Dendritic cell treated with granulocyte-macrophage colony-stimulating factor and Interleukin-4, amounts not matched to agents 40 ng/mL and 50 ng/mL, for 4 days (primary cell): ENCODE data around the gene FSIP1.

Experiments
- H3K27ac Mint-ChIP-seq: one replicate; pipeline ENCODE4 v1.8.0; 2022; ENCODE audit warnings: mild to moderate bottlenecking, mixed read lengths
- H3K27me3 Mint-ChIP-seq: one replicate; pipeline ENCODE4 v1.8.0; 2022; ENCODE audit warnings: mild to moderate bottlenecking, mixed read lengths
- H3K36me3 Mint-ChIP-seq: one replicate; pipeline ENCODE4 v1.8.0; 2022; ENCODE audit warnings: low read depth, mixed read lengths
- H3K4me1 Mint-ChIP-seq: one replicate; pipeline ENCODE4 v1.8.0; 2022; ENCODE audit warnings: low read depth, mixed read lengths
- H3K4me3 Mint-ChIP-seq: one replicate; pipeline ENCODE4 v1.8.0; 2022; ENCODE audit warnings: mild to moderate bottlenecking, moderate library complexity, mixed read lengths
- H3K9me3 Mint-ChIP-seq: one replicate; pipeline ENCODE4 v1.8.0; 2022; ENCODE audit warnings: mixed read lengths
- intact Hi-C: fragments of 100-400 bp; cut with micrococcal nuclease; formaldehyde crosslinking; loops from one replicate; pipeline ENCODE4 v1.15.0; 2022

The FSIP1 gene

DNA sequence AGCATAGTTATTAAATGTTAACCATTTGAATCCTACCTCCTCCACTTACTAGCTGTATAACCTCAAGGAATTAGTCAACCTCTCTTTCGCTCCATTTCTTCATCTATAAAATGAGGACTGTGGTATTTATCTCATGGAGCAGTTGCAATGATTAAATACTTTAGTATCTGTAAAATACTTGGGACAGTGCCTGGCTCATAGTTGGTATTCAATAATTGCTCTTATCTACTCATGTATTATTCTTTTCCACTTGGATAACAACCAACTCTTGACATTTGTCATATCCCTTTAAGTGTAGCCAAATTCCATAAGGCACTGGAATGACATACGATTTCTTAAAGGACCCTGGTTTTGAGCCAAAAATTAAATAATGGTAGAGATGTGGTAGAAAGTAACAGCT is 72.0 kb downstream of the FSIP1 start:
- Mint-ChIP-seq H3K36me3 (no peaks in the 10 kb centered on the region), H3K27ac (no peak overlapping the region), H3K9me3 (peaks cover 7% of the 10 kb centered on the region), H3K27me3 (no peaks in the 10 kb centered on the region), H3K4me1 (no peaks in the 10 kb centered on the region), H3K4me3 (no peak overlapping the region)
- intact Hi-C loops, result no loop called here

DNA sequence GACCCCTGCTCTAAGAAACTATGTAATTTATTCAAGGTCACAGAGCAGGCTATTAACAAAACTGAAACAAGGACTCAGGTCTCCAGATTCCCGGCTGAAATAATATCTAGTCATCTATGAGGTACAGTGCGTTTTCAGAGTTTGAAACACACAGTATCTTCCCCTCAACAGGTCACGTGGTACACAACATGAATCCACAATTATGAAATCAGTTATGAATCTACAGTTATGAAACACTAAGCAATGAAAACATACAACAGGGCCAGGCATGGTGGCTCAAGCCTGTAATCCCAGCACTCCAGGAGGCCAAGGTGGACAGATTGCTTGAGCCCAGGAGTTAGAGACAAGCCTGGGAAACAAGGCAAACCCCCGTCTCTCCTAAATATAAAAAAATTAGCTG is 72.7 kb downstream of the FSIP1 start:
- no peaks in the 10 kb centered on the region for H3K36me3 Mint-ChIP-seq
- H3K27ac Mint-ChIP-seq, result no peak overlapping the region
- H3K27me3 Mint-ChIP-seq, result no peaks in the 10 kb centered on the region
- intact Hi-C loops, result no loop called here
- no peak overlapping the region for H3K4me3 Mint-ChIP-seq
- H3K4me1 Mint-ChIP-seq, result no peaks in the 10 kb centered on the region
- H3K9me3 Mint-ChIP-seq, result no peaks in the 10 kb centered on the region

DNA sequence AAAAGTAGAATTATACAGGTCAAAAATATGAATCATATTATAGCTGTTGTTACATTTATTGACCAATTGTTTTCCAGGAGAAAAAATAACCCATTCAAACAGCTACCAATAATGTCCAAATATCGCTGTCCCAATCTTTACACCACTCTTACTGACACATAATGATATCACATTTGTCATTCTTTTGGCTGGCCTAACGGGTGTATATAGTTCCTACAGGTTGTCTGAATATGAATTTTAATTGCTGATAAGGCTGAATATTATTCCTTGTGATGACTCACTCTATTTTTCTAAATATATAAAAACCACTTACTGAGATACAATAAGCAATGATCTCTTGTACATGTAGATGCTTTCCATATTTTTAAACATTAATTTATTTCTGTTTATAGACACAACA is 76.4 kb downstream of the FSIP1 start:
- intact Hi-C loops, result no loop called here
- Mint-ChIP-seq H3K27me3 (no peaks in the 10 kb centered on the region), H3K4me1 (no peaks in the 10 kb centered on the region), H3K4me3 (no peak overlapping the region), H3K36me3 (no peaks in the 10 kb centered on the region), H3K9me3 (no peaks in the 10 kb centered on the region), H3K27ac (no peak overlapping the region)

DNA sequence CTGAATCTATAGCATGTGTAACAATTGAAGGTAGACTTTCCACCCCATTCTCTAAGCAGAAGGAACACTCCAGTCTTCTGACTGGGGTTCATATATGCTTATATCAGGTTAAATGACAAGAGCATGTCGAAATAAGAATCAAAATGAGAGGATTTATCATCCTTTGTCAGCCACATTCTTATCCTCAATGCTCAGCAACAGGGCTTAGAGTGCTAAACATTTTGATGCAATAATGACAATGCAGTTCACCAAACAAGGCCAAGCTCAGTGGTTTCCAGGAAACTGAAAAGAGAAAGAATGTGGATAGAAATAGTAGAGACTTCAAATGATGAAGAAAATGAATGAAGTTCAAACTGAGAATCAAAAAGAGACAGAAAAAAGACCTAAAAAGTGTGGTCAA is 78.0 kb downstream of the FSIP1 start:
- Mint-ChIP-seq H3K4me3 (no peak overlapping the region), H3K9me3 (no peaks in the 10 kb centered on the region), H3K27me3 (no peaks in the 10 kb centered on the region), H3K36me3 (no peaks in the 10 kb centered on the region), H3K4me1 (no peaks in the 10 kb centered on the region), H3K27ac (no peak overlapping the region)
- intact Hi-C loops, result no loop called here

DNA sequence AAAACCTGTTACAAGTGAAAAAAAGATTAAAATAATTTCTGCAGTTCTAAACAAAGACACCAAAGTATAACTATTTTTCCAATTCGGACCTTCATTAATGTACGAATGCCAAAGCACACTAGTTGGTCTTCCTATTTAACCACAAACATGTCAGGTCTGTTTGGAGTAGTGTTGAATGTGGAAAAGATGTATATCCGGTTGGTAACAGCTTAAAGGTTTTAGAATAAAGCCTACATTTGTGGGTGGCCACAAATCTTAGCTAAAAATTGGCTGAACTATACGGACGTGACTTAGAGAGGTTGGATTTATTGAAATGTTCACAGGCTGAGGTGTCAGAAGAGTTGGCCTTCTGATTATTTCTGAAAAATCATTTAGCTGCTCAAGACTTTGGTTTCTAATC is 78.4 kb downstream of the FSIP1 start:
- Mint-ChIP-seq H3K36me3 (no peaks in the 10 kb centered on the region), H3K27ac (no peak overlapping the region), H3K27me3 (no peaks in the 10 kb centered on the region), H3K4me3 (no peak overlapping the region), H3K9me3 (no peaks in the 10 kb centered on the region), H3K4me1 (no peaks in the 10 kb centered on the region)
- intact Hi-C loops, result no loop called here

DNA sequence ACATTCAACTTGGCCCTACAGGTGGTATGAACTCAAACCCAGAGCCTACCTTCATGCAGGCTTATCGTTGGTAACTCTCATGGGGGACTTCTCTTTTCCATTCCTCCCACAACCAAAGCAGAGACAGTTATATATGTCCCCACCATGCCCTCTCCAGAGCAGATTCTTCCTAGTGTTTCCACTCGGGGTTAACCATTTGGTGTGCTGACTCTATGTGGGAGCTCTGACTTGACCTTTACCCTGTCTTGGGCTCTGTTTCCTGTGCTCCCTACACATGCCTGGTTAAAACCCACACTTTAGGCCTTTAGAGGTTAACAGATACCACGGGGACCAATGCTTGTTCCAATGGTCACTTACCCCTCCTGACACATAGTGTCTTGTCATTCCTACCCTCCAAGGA is 80.7 kb downstream of the FSIP1 start:
- Mint-ChIP-seq H3K36me3 (no peaks in the 10 kb centered on the region), H3K27ac (no peak overlapping the region), H3K4me3 (no peak overlapping the region), H3K9me3 (no peaks in the 10 kb centered on the region), H3K27me3 (no peaks in the 10 kb centered on the region), H3K4me1 (no peaks in the 10 kb centered on the region)
- intact Hi-C loops, result no loop called here

DNA sequence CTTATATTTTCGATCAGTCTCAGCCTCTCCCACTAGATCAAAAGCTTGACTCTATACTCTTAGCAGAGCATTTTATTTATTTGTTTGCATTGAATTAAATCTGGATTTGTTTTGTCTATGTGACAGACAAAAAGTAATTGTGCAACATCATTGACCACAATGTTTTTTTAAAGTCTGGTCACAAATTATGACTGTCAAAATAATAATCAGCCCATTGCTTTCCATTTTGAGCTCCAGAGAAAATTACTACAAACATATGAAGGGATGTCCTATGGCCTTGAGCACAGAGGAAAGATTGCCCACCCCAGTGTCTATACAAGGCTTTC is 82.3 kb downstream of the FSIP1 start:
- H3K27ac Mint-ChIP-seq, result no peak overlapping the region

DNA sequence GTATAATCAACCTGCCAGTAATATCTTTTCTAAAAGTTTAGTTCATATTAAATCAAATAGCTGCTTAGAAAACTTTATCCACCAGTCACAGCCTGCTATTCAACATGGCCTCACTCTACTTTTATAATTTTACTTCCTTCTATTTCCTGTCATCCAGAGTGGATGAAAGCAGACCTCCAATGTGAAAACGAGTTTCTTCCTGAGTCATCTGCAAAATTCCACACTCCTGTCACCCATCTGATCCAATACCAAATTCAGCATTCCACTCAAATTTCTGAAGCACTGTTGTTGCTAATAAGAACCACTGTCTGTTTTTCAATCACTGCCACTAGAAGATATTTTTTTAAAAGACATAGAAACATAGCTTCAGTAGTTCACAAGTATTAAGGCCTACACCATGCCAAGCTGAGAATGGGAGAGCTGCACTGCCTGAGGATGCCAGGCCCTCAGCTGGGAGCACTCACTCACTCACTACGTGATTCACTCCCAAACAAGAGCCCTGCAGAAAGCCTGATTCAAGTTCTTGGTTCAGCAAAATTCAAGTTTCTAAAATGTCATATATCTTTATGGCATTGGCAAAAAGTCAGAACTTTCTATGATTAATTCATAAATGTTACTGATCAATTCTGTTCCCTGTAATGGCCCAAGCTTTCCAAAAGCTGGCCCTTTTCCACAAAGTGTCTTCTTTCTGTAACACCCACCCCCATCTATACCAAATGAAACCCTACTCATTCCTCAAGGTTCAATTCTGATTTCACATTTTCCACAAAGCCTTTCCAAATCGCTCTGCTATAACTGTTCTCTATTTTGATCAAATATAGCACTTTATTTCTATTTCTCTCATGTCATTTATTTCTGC is 82.9 kb downstream of the FSIP1 start:
- no peak overlapping the region for H3K27ac Mint-ChIP-seq
- no peak overlapping the region for H3K4me3 Mint-ChIP-seq
- no peaks in the 10 kb centered on the region for H3K27me3 Mint-ChIP-seq
- no peaks in the 10 kb centered on the region for H3K9me3 Mint-ChIP-seq
- H3K36me3 Mint-ChIP-seq, result no peaks in the 10 kb centered on the region
- H3K4me1 Mint-ChIP-seq, result no peaks in the 10 kb centered on the region
- intact Hi-C loops, result no loop called here

More for the DNA sequence above, 82.3 kb downstream of the FSIP1 start:
- no peaks in the 10 kb centered on the region for H3K36me3 Mint-ChIP-seq
- intact Hi-C loops, result no loop called here
- no peak overlapping the region for H3K4me3 Mint-ChIP-seq
- no peaks in the 10 kb centered on the region for H3K27me3 Mint-ChIP-seq
- no peaks in the 10 kb centered on the region for H3K4me1 Mint-ChIP-seq
- no peaks in the 10 kb centered on the region for H3K9me3 Mint-ChIP-seq

DNA sequence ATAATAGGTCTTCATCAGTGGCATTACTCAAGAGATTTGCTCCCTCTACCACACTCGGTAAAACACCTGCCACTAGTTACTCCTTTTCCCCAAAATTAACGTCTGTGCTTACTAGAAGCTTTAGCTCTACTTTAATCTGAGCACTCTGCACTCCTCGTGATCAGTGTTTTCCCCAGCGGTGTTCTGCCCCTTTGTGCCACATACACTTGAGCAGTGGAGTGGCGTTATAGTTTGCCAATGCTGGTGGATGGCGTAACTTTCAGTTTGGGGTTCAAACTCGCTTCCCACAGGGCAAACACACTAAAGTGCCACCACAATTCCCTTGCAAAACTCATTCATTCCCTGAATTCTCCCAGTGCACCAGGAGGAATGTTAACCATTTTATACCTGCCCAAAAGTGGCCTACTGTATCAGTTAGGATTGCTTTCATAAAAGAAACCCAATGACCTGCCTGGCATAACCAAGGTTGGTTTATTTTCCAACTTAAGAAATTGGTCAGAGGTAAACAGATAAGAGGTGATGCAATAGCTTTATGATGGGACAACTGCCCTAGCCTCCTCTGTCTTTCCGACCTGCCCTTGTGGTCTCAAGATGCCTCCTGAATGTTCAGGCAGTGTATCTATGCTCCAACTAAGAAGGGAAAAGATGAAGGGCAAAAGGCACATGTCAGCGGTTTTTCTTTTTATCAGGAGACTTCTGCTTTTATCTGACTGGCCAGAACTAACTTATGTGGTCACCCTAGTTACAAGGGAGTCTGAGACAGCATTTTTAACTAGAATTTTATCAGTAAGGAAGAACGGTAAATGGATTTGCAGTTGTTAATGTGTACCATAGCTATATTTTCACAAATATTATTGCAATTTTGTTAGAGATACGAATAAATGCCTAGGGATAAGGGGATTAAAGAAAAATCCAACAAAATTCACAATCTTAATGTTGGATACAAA is 83.9 kb downstream of the FSIP1 start:
- no peaks in the 10 kb centered on the region for H3K27me3 Mint-ChIP-seq

DNA sequence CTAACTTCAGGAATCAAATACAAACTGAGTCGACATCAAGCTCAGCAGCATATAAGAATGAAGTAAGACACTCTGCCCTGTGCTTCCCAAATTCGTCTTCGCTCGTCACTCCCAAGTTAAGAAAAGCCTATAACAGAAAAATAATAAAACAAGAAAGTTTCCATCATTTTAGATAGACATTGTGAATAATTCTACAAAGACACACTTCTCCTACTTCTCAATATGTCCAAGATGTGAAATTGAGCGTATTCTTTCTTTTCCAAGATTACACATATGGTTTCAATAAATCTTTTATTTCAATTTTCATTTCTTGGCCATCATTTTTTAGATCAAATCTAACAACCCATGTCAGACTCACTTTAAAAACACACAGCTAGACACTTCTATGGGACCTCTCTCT is 85.1 kb downstream of the FSIP1 start:
- no peaks in the 10 kb centered on the region for H3K36me3 Mint-ChIP-seq
- intact Hi-C loops, result no loop called here
- H3K4me3 Mint-ChIP-seq, result no peak overlapping the region
- H3K4me1 Mint-ChIP-seq, result no peaks in the 10 kb centered on the region
- no peak overlapping the region for H3K27ac Mint-ChIP-seq
- H3K9me3 Mint-ChIP-seq, result no peaks in the 10 kb centered on the region
- H3K27me3 Mint-ChIP-seq, result no peaks in the 10 kb centered on the region

More for the DNA sequence above, 83.9 kb downstream of the FSIP1 start:
- H3K4me1 Mint-ChIP-seq, result no peaks in the 10 kb centered on the region
- H3K9me3 Mint-ChIP-seq, result no peaks in the 10 kb centered on the region
- H3K27ac Mint-ChIP-seq, result no peak overlapping the region
- intact Hi-C loops, result no loop called here
- no peak overlapping the region for H3K4me3 Mint-ChIP-seq
- H3K36me3 Mint-ChIP-seq, result no peaks in the 10 kb centered on the region

DNA sequence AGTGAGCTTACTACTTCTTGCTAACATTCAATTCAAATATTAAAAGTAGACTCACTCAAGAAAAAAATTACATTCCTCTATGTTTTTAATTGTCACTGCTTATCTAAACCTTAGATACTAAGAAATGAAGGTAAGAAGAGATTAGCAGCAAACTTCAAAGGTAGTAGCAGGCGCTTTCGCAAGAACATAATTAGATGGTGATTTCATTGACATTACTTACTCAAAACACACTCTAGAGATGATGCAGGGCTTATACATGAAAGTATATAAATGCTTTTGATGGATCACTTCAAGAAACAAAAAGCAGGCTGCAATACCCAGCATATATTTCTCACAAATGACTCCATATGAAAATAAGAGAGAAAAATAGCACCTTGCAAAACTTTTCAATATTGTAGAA is 86.8 kb downstream of the FSIP1 start:
- H3K27ac Mint-ChIP-seq, result no peak overlapping the region
- H3K4me1 Mint-ChIP-seq, result no peaks in the 10 kb centered on the region
- H3K36me3 Mint-ChIP-seq, result no peaks in the 10 kb centered on the region
- H3K4me3 Mint-ChIP-seq, result no peak overlapping the region
- no peaks in the 10 kb centered on the region for H3K9me3 Mint-ChIP-seq
- H3K27me3 Mint-ChIP-seq, result no peaks in the 10 kb centered on the region
- intact Hi-C loops, result no loop called here

DNA sequence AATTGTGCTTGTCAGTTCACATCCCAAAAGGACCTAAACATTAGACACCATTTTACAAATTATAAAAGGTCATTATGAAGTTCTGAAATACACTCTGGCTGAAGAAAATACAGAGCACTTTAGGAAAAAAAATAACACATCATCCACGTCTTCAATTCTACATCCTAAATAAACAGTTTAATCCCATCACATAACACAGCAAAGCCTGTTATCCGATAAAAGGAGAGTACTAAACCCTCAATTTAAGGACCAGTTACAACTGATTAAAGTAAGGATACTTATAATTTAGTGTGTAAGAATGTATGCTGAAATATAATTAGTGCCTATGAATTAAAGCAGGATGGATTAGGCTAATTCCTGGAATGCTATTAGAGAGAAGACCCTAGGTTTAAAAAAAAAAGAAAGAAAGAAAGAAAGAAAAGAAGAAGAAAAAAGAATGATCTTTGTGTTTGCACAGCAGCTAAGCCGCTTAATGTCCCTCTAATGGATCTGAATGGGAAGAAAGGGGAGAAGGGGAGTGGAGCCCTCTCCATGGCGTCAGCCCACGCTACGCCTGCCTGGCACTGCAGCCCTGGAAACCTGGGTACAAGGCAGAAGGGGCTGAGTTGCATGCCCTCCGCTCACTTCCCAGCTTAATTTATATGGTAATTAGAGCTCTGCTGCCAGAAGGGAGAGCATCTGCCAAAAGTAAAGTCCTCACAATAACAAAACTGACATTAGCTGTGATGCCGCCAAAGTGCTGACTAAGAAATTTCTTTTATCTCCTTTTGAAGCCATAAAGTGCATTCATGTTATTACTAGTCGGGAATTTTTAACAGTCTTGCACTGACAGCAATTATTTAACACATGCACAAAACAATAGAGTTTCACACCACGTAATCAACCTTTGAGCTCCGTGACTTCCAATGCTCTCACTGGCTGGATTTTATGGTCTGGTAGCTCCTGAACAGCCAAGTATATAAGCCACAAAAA is 90.0 kb downstream of the FSIP1 start:
- H3K27ac Mint-ChIP-seq, result no peak overlapping the region
- no peaks in the 10 kb centered on the region for H3K4me1 Mint-ChIP-seq
- intact Hi-C loops, result no loop called here
- no peaks in the 10 kb centered on the region for H3K9me3 Mint-ChIP-seq
- H3K36me3 Mint-ChIP-seq, result no peaks in the 10 kb centered on the region
- H3K4me3 Mint-ChIP-seq, result no peak overlapping the region
- no peaks in the 10 kb centered on the region for H3K27me3 Mint-ChIP-seq

DNA sequence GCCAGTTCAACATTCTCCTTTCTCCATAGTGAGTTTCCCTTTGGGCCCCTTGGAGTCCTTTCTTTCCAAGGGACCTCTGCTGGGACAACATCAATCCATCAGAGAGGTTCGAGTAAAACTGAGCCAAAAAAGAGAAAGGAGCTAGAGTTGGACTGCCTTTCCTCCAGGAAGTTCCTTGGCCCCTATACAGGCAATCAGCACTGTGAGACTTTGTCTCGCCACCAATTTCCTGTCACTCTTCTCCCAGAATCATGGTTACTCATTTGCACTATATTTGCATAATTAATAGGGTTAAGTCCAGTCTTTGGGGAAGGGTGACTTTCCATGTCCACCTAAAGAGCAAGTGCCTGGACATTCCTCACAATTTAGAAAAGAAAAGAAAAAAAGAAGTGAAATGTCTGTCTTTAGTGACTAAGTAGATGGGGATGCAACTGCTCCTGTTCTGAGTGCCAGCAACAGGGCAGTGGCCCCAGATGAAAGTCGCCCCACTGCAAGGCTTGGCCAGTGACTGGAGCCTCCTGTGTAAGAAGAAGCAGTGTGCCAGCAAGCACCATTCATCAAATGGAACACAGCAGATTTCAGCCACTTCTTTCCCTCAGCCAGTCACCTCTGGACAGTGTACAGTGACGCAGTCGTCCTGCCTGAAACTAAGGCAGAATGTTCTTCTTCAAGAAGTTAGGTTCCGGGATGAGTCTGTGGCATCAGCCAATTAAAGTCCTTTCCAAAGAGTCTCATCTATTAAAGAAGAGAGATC is 91.6 kb downstream of the FSIP1 start:
- Mint-ChIP-seq H3K27ac (no peak overlapping the region), H3K27me3 (no peaks in the 10 kb centered on the region), H3K9me3 (no peaks in the 10 kb centered on the region), H3K4me1 (no peaks in the 10 kb centered on the region), H3K4me3 (no peak overlapping the region), H3K36me3 (no peaks in the 10 kb centered on the region)
- intact Hi-C loops, result no loop called here
